H1 (cell line): ENCODE data around the gene KLHL2. TPM values are rescaled to one million over a fixed set of nuclear protein-coding genes. Genes with fewer than 3 reads are reported as not detected.

Experiments
- polyA plus RNA-seq, 7 experiments: library from polyadenylated mRNA; depleted of rRNA in 3 of 7; stranded (reverse) in 5 of 7; unstranded in 2 of 7; fragments of >200 nt in 5 of 7; fragments of 200-250 nt in 2 of 7; gene quantifications; 1 replicate in 5 of 7; 2 replicates in 1 of 7; 4 replicates in 1 of 7; pipeline versions ENCODE4 v1.2.1 to v1.2.3, GENCODE V29; 2011 to 2013; ENCODE audit warnings: missing spikeins in 2 of 7, mixed read lengths in 2 of 7
- total RNA-seq: library from RNA; stranded (reverse); fragmentation: NEBNext Ultra II Directional; extraction: Animal tissue kit (Norgen Biotek cat#: 25700); gene quantifications from 2 replicates; pipeline ENCODE4 v1.2.1, GENCODE V29; 2021
- TF ChIP-seq, protein P1 (sequence below): IDR thresholded peaks from 2 replicates; pipeline ENCODE4 v1.6.1; 2012; ENCODE audit warnings: low read length, inconsistent platforms

Gene KLHL2
- total and polyA plus RNA-seq, 2 of the 8 experiments (the other 6 are each of a cell fraction or from before 2014, with no cell fraction given), result 5.2 to 12.0 TPM

DNA sequence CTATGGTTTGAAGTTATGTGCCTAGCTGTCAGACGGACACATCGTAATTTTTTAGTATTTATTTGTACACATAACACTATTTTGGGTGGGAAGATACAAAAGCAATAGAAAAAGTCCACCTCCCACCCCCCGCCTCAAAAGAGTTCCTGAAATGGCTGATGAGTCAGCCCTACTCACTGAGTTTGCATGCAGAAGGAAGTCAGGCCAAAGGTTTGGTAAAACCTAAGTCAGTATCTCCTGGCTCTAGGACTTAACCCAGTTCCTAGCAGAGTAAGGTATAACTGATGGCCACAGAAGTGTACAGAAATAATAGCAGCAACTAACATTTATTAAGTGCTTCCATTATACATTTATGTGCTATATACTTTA lies 2.9 kb upstream of the KLHL2 start (continued):
- TF ChIP-seq, protein P1, sequence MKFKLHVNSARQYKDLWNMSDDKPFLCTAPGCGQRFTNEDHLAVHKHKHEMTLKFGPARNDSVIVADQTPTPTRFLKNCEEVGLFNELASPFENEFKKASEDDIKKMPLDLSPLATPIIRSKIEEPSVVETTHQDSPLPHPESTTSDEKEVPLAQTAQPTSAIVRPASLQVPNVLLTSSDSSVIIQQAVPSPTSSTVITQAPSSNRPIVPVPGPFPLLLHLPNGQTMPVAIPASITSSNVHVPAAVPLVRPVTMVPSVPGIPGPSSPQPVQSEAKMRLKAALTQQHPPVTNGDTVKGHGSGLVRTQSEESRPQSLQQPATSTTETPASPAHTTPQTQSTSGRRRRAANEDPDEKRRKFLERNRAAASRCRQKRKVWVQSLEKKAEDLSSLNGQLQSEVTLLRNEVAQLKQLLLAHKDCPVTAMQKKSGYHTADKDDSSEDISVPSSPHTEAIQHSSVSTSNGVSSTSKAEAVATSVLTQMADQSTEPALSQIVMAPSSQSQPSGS, result no peak
